ENCODE data around the gene TSHZ2. TPM values are rescaled to one million over a fixed set of nuclear protein-coding genes. Genes with fewer than 3 reads are reported as not detected.

Gene TSHZ2, protein sequence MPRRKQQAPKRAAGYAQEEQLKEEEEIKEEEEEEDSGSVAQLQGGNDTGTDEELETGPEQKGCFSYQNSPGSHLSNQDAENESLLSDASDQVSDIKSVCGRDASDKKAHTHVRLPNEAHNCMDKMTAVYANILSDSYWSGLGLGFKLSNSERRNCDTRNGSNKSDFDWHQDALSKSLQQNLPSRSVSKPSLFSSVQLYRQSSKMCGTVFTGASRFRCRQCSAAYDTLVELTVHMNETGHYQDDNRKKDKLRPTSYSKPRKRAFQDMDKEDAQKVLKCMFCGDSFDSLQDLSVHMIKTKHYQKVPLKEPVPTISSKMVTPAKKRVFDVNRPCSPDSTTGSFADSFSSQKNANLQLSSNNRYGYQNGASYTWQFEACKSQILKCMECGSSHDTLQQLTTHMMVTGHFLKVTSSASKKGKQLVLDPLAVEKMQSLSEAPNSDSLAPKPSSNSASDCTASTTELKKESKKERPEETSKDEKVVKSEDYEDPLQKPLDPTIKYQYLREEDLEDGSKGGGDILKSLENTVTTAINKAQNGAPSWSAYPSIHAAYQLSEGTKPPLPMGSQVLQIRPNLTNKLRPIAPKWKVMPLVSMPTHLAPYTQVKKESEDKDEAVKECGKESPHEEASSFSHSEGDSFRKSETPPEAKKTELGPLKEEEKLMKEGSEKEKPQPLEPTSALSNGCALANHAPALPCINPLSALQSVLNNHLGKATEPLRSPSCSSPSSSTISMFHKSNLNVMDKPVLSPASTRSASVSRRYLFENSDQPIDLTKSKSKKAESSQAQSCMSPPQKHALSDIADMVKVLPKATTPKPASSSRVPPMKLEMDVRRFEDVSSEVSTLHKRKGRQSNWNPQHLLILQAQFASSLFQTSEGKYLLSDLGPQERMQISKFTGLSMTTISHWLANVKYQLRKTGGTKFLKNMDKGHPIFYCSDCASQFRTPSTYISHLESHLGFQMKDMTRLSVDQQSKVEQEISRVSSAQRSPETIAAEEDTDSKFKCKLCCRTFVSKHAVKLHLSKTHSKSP (N-terminal part only)
- 9.9 TPM for total RNA-seq

DNA sequence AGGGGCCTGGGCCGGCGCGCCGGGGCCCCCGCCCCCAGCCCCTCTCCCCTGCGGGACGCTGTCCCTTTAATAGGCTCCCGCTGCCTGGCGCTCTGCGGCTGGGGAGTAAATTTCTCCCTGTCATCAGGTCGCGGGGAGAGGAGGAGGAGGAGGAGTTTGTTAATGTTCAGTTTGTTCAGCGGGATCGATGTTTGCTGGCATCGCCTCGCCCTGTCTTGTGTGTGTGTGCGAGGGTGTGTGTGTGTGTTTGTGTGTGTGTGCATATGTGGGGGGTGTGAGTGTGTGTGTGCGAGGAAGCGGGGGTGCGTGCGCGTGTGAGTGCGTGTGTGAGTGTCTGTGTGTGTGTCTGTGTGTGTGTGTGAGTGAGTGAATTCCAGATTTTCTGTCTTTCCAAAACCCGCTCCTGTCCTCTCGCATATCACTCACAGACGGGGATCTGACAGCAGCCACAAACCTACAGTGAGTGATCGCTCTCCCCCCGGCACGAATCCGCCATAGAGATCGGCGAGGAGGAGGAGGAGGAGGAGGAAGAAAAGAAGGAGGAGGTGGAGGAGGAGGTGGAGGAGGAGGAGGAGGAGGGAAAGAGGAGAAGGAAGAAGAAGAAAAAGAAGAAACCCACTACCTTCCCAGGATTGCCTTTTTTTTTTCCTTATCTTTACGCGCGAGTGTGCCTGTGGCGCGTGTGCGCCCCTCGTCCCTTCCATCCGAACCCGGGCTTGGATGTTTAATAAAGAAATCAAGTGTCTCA lies at the start of gene TSHZ2:
TSS of gene TSHZ2 (plus strand) at position 169 of the 748 bp plus-strand sequence. CDS start 936 bp downstream, outside the sequence.
- Histone ChIP-seq H3K36me3 (ENCODE audit: control insufficient read depth in 3 of 3, insufficient read depth in 3 of 3, low read length in 3 of 3) (no peaks in the 10 kb centered on the region), H3K4me1 (ENCODE audit: control insufficient read depth in 3 of 3, insufficient read depth in 3 of 3, low read length in 3 of 3) (no peaks in the 10 kb centered on the region), H3K27ac (ENCODE audit: low read depth, low read length) (peak within 1 kb of the TSS; percentile 64), H3K4me3 (ENCODE audit: low read length in 3 of 3) (peak within 1 kb of the TSS; percentile 66 to 79 (median 73)), H3K9me3 (ENCODE audit: control insufficient read depth in 3 of 3, low read length in 3 of 3) (no peaks in the 10 kb centered on the region), H3K9ac (ENCODE audit: low read depth in 1 of 3, low read length in 3 of 3) (peak within 1 kb of the TSS; percentile 71 to 81 (median 75)), H3K27me3 (ENCODE audit: control insufficient read depth in 3 of 3, insufficient read depth in 3 of 3, low read length in 3 of 3) (peaks cover 0 to 6% (median 5%) of the 10 kb centered on the region in 3 donors)

DNA sequence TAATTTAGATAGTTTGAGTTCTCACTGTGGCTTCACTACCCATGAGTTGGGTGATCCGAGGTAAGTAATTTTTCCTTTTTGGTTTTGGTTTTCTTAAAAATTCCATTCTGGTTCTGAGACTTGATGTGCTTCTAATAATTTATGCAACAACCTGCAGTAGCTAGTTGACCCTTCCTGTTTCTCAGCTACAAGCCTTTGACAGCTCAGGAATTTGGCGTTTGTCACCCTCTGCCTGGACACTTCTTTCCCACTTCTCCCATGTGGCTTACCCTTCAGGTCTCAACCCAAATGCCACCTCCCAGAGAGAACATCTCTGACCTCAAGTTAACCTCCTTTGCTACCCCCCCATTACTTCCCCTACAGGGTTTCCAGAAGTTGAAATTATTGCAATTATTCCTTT lies 49.7 kb upstream of the TSHZ2 start:
- Histone ChIP-seq H3K9ac (ENCODE audit: low read depth in 1 of 3, low read length in 3 of 3) (no peak overlapping the region), H3K27me3 (ENCODE audit: control insufficient read depth in 3 of 3, insufficient read depth in 3 of 3, low read length in 3 of 3) (no peaks in the 10 kb centered on the region), H3K9me3 (ENCODE audit: control insufficient read depth in 3 of 3, low read length in 3 of 3) (no peaks in the 10 kb centered on the region), H3K36me3 (ENCODE audit: control insufficient read depth in 3 of 3, insufficient read depth in 3 of 3, low read length in 3 of 3) (no peaks in the 10 kb centered on the region), H3K4me1 (ENCODE audit: control insufficient read depth in 3 of 3, insufficient read depth in 3 of 3, low read length in 3 of 3) (no peaks in the 10 kb centered on the region), H3K4me3 (ENCODE audit: low read length in 3 of 3) (no peak overlapping the region), H3K27ac (ENCODE audit: low read depth, low read length) (no peak overlapping the region)

DNA sequence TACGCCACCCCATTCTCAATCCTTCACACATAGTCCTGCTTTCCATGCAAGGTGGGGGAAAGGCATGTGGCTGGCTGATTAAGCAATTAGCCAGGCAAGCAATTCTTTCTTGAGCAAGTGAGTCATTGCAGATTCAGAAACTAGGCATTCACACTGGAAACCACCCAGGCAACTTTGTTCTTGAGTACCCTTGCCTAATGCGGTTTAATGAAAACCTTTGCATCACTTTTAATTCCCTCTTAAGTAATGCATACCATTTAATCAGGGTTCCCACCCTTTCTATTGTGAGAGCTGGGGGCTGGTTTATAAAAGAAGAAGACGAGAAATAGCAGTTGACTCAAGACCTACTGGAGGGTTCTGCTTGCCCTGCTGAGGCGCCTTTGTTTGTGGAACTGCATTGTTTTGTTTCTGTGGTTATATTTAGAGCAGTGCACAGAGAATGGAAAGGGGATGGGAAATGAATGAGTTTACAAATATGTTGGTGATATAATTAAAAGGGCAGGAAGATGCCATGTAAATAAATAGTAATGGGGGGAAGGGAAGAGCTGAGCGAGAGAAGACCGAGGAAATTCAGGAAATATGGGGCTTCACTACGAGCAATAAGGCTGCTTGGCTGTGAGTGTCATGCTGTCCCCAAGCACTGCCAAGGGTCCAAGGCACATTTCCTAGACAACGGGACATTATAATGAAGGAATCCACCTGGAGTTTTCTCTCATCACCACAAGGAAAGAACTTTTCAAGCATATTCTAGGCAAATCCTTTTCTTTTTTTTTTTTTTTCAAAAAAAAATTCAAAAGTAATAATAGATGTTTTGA lies 48.8 kb upstream of the TSHZ2 start:
- H3K9me3 ChIP-seq (ENCODE audit: control insufficient read depth in 3 of 3, low read length in 3 of 3) = no peaks in the 10 kb centered on the region
- no peak overlapping the region for H3K4me3 ChIP-seq (ENCODE audit: low read length in 3 of 3)
- no peaks in the 10 kb centered on the region for H3K4me1 ChIP-seq (ENCODE audit: control insufficient read depth in 3 of 3, insufficient read depth in 3 of 3, low read length in 3 of 3)
- no peaks in the 10 kb centered on the region for H3K36me3 ChIP-seq (ENCODE audit: control insufficient read depth in 3 of 3, insufficient read depth in 3 of 3, low read length in 3 of 3)
- no peak overlapping the region for H3K9ac ChIP-seq (ENCODE audit: low read depth in 1 of 3, low read length in 3 of 3)
- H3K27me3 ChIP-seq (ENCODE audit: control insufficient read depth in 3 of 3, insufficient read depth in 3 of 3, low read length in 3 of 3) = no peaks in the 10 kb centered on the region
- H3K27ac ChIP-seq (ENCODE audit: low read depth, low read length) = no peak overlapping the region

DNA sequence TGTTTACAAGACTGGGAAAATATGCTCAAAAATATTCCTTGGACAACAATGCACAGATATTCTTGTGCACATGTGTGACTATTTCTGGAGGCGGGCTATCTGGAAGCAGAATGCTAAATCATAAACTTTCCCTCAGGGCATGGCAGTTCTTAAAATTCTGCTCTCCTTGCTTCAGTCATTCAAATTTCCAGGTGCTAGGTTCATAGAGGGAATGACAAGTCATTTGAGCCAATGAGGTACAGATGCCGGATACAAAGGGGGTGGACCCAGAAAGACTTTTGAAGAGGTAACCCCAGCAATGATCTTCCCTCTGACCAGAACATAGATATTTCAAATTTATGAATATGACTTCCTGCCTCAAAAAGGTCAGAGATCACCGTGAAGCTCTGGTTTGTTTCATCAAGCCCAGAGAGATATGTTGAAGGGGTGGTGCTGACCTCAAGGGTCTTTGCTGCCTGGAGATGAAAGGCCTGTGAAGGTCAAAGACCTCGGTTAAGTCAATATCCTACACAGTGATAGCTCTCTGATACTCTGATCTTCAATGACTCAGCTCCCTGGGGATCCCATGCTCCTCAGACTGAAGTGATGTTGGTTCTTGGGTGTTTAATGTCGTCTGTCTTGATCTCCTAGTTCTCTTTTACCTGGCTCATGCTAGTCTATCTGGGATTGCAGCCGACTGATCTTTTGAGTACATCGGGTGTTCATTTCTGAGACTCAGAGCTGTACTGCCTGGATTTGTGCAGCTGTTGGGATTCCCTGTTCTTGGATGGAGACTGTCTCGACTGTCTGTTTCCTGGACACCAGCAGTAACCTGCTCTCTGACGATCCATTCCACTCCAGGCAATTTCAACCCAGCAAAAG lies 47.5 kb upstream of the TSHZ2 start:
- Histone ChIP-seq H3K36me3 (ENCODE audit: control insufficient read depth in 3 of 3, insufficient read depth in 3 of 3, low read length in 3 of 3) (no peaks in the 10 kb centered on the region), H3K9me3 (ENCODE audit: control insufficient read depth in 3 of 3, low read length in 3 of 3) (no peaks in the 10 kb centered on the region), H3K9ac (ENCODE audit: low read depth in 1 of 3, low read length in 3 of 3) (no peak overlapping the region), H3K4me3 (ENCODE audit: low read length in 3 of 3) (no peak overlapping the region), H3K27ac (ENCODE audit: low read depth, low read length) (no peak overlapping the region), H3K27me3 (ENCODE audit: control insufficient read depth in 3 of 3, insufficient read depth in 3 of 3, low read length in 3 of 3) (no peaks in the 10 kb centered on the region), H3K4me1 (ENCODE audit: control insufficient read depth in 3 of 3, insufficient read depth in 3 of 3, low read length in 3 of 3) (no peaks in the 10 kb centered on the region)

DNA sequence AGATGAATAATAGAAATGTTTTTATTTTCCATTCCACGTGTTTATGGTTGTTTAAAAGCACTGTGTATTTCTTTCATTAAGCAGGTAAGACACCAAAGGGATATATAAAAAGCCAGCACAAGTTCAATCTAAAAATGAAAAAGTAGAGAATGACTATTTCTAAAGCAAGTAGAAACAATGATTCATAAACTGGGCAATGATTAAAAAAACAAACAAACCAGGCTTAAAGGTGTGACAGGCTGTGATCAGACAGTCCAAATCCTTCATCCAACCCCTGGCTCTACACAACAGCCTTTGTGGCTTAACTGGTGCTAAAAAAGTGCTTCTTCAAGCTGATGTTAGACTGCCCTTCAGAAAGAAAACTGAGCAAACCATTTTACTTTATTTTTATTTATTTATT lies 45.7 kb upstream of the TSHZ2 start:
- no peak overlapping the region for H3K27ac ChIP-seq (ENCODE audit: low read depth, low read length)
- H3K27me3 ChIP-seq (ENCODE audit: control insufficient read depth in 3 of 3, insufficient read depth in 3 of 3, low read length in 3 of 3) = no peaks in the 10 kb centered on the region
- H3K9ac ChIP-seq (ENCODE audit: low read depth in 1 of 3, low read length in 3 of 3) = no peak overlapping the region
- no peaks in the 10 kb centered on the region for H3K4me1 ChIP-seq (ENCODE audit: control insufficient read depth in 3 of 3, insufficient read depth in 3 of 3, low read length in 3 of 3)
- H3K4me3 ChIP-seq (ENCODE audit: low read length in 3 of 3) = no peak overlapping the region
- H3K9me3 ChIP-seq (ENCODE audit: control insufficient read depth in 3 of 3, low read length in 3 of 3) = no peaks in the 10 kb centered on the region
- no peaks in the 10 kb centered on the region for H3K36me3 ChIP-seq (ENCODE audit: control insufficient read depth in 3 of 3, insufficient read depth in 3 of 3, low read length in 3 of 3)

DNA sequence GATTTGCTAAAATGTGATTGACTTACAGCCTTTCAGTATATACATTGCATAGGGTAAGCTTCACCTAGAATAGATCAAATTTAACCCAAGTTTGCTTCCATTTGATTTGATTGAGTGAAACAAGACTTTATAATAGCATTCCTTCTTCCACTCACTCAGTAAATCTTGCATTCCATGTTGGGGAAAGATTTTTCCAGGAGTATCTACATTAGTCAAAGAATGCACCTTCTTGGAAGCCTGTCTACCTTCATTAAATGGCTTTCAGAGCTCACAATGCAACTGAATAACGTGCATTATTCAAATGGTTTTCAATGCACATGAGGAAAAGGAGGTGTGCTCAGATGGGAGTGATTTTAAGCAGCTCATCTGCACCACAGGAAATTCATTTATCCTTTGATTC lies 38.3 kb upstream of the TSHZ2 start:
- Histone ChIP-seq H3K9me3 (ENCODE audit: control insufficient read depth in 3 of 3, low read length in 3 of 3) (no peaks in the 10 kb centered on the region), H3K27me3 (ENCODE audit: control insufficient read depth in 3 of 3, insufficient read depth in 3 of 3, low read length in 3 of 3) (no peaks in the 10 kb centered on the region), H3K4me3 (ENCODE audit: low read length in 3 of 3) (no peak overlapping the region), H3K4me1 (ENCODE audit: control insufficient read depth in 3 of 3, insufficient read depth in 3 of 3, low read length in 3 of 3) (no peaks in the 10 kb centered on the region), H3K36me3 (ENCODE audit: control insufficient read depth in 3 of 3, insufficient read depth in 3 of 3, low read length in 3 of 3) (no peaks in the 10 kb centered on the region), H3K9ac (ENCODE audit: low read depth in 1 of 3, low read length in 3 of 3) (no peak overlapping the region), H3K27ac (ENCODE audit: low read depth, low read length) (no peak overlapping the region)

DNA sequence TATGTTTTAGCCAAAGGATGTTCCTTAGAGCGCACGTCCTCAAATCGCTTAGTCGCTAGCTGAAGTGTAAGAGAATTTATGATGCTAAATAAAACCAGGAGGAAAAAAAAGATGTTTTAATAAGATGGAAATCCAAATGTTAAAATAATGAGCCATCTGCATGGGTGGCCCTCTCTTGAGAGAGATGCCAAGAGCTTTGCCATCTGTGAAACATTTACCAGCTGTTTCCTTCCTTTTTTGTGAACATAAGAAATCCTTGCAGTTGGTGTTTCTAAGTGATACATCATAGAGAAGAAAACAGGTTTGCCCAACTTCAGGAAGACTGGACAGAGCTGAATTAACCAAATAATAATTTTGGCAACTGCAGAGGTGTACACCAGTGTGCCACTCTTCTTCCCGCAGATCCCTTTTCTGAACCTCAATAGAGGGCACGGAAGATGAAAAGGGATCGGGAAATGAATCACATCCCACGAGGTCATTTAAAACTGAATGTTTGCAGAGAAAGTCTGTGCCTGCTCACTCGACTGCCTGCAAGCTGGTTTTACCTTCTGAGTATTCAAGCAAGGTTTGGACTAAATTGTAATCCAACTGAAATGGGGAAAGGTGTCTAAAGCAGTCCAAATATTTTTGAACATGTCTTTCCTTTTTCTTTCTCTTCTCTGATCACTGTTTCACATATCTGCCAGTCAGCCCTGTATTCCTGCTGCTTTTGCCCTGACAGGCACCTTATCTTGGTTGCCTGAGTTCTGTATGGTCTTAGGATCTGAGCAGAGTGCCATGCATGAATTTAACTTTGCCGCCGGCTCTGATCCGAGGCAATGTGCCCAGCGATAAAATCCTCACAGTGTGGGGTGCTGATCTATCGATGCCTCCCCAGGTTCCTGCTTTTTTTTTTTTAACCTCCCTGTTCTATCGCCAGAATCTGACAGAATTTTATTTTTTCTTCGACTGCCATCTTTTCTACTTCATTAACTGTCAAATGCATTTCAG lies 35.5 kb upstream of the TSHZ2 start:
- Histone ChIP-seq H3K27me3 (ENCODE audit: control insufficient read depth in 3 of 3, insufficient read depth in 3 of 3, low read length in 3 of 3) (no peaks in the 10 kb centered on the region), H3K4me3 (ENCODE audit: low read length in 3 of 3) (no peak overlapping the region), H3K4me1 (ENCODE audit: control insufficient read depth in 3 of 3, insufficient read depth in 3 of 3, low read length in 3 of 3) (no peaks in the 10 kb centered on the region), H3K9me3 (ENCODE audit: control insufficient read depth in 3 of 3, low read length in 3 of 3) (no peaks in the 10 kb centered on the region), H3K36me3 (ENCODE audit: control insufficient read depth in 3 of 3, insufficient read depth in 3 of 3, low read length in 3 of 3) (no peaks in the 10 kb centered on the region), H3K9ac (ENCODE audit: low read depth in 1 of 3, low read length in 3 of 3) (no peak overlapping the region), H3K27ac (ENCODE audit: low read depth, low read length) (no peak overlapping the region)

DNA sequence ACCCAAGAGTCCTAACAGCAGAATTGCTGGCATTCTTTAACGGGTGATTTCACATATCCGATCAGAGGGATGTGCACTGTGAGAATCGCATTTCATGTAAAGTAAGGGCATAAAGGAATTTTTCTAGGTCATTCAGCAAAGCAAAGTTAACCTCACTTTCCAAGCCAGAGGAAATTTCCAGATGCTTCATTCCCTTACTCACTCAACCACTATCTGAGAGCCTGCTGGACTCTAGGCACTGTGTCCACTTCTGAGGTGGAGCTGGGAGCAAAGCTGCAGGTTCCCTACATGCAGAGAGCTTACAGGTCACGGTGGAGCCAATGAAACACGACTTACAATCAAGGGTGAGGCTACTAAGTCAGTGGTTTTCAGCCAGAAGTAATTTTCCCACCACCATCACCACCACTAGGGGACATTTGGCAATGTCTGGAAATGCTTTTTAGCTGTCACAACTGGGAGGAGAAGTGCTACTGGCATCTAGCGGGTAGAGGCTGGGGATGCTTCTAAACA lies 34.5 kb upstream of the TSHZ2 start:
- Histone ChIP-seq H3K4me1 (ENCODE audit: control insufficient read depth in 3 of 3, insufficient read depth in 3 of 3, low read length in 3 of 3) (no peaks in the 10 kb centered on the region), H3K27ac (ENCODE audit: low read depth, low read length) (no peak overlapping the region), H3K9ac (ENCODE audit: low read depth in 1 of 3, low read length in 3 of 3) (no peak overlapping the region), H3K4me3 (ENCODE audit: low read length in 3 of 3) (no peak overlapping the region), H3K9me3 (ENCODE audit: control insufficient read depth in 3 of 3, low read length in 3 of 3) (no peaks in the 10 kb centered on the region), H3K27me3 (ENCODE audit: control insufficient read depth in 3 of 3, insufficient read depth in 3 of 3, low read length in 3 of 3) (no peaks in the 10 kb centered on the region), H3K36me3 (ENCODE audit: control insufficient read depth in 3 of 3, insufficient read depth in 3 of 3, low read length in 3 of 3) (no peaks in the 10 kb centered on the region)

All from skeletal muscle tissue (tissue), 4 donors.